Activated effector memory CD4-positive, alpha-beta T cell treated with anti-CD3 and anti-CD28 coated beads, Interleukin-2, amount 50 U/mL, for 16 hours (primary cell): ENCODE data around the gene AGBL4.

Source experiments
- DNase-seq: peaks from one replicate; pipeline ENCODE4 v3.0.0-alpha.2; 2020

AGBL4 gene

GRCh38 chr1:48616710-48617109, 1407.0 kb downstream of the AGBL4 start:
- DNase-seq = no peak

DNA sequence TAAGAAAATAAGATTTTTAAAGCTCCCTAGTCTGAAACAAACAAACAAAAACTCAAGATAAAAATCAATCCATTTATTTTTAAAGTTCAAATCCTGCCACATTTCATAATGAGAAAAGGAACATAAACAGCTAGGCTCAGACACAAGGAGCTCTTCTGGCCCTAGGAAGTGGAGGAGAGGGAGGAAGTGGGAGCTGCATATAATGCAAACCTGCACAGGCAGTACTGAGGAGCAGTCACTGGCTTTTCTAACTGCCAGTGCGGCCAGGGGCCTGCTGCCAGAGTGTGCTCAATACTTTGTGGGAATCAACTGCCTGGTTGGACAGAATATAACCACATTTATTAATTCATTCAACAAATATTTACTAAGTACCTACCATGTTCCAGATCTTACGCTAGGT, 1411.9 kb downstream of the AGBL4 start:
- no peak for DNase-seq

GRCh38 chr1:48610628-48611542, 1412.9 kb downstream of the AGBL4 start:
- no peak for DNase-seq

DNA sequence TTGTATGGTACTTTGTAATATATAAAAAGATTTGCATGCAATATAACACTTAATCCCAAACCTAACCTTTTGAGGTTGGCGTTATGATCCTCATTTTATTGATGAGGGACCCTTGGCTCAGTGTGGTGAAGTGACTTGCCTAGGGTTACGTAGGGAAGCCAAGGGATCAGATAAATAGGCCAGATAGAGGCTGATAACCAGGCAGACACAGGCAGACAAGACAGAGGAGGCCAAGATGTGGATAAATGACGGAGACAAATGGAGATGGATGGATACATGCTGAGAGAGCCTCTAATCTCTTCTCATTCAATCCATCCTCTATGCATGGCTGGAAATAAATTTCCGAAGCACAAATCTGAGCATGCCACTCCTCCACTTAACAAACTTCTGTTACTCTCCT, 1414.9 kb downstream of the AGBL4 start:
- DNase-seq = no peak

- no peak for DNase-seq
Observed at GRCh38 chr1:48603222-48603621, 1420.5 kb downstream of the AGBL4 start.

DNA sequence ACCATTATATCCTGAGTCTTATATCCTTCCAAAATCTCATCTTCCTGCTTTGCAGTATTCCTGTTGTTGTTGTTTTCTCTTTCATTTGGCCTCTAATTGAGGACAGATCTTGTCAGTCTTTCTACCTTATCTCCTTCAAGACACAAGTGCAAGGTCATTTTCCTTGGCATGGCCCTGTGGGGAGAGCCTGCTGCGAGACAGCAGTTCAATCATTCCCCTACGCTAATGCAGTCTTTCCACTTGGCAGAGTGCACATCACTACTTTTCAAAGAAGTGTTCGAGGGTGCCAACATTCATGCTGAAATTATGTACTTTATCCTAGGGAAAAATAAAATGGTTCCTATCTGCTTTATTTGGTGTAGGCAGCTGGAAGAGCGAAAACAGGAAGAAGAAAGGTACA, 1421.4 kb downstream of the AGBL4 start:
- no peak for DNase-seq

- no peak for DNase-seq
Observed at GRCh38 chr1:48600182-48600581, 1423.6 kb downstream of the AGBL4 start.

GRCh38 chr1:48597663-48598062, 1426.1 kb downstream of the AGBL4 start:
- DNase-seq = no peak

DNA sequence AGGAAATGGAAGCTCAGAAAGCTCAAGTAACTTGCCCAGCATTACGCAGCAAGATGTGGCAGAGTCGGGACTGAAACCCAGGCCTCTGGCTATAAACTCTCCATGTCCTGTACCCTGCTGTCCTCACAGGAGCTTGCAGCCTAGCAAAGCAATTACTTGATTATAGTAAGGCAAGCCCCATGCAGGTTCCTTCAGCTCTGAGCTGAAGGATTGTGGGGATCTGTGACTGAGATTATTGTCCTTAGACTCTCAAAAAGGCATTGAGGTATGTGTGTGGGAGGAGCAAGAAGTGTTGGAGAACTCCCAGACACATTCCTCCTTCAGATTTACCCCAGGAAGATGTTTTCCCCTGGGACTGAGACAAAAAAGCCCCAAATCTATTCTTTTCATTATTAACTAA, 1427.7 kb downstream of the AGBL4 start:
- DNase-seq = no peak

DNA sequence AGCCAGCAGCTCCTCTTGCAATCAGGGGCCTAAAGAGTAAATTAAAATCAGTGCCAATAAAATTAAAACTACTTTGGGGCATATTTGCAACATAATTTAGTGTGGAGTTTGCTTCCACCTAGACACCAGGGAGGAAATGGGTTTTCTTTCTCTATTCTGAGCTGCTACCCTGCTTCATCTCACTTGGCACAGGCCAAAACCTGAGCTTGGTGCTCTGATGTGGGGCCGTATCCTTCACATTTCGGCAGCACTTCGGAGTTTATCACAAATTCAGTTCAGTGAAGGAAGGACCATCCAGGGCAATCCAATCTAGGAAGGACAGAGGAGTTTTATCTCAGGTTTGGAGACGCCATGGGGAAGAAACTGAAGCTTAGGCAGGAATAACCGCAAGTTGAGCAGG, 1428.1 kb downstream of the AGBL4 start:
- no peak for DNase-seq

DNA sequence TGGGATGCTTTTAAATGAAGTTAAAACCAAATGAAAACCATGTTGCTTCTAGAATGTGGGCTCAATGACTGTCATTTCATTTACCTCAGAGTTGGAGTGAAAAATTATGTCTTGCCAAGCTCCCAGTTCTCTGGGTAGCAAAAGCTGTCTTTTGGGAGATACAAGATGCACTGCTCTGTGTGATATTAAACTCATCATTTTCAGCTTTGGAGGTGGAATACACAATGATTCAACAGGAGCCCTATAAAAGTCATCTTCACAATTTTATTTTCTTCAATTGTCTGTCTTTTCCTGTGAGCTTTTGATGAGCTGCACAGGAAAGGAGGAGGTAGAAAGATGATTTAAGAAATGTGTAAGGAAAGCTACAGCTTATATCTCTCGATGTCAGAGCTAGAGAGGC, 1431.4 kb downstream of the AGBL4 start:
- DNase-seq = no peak

DNA sequence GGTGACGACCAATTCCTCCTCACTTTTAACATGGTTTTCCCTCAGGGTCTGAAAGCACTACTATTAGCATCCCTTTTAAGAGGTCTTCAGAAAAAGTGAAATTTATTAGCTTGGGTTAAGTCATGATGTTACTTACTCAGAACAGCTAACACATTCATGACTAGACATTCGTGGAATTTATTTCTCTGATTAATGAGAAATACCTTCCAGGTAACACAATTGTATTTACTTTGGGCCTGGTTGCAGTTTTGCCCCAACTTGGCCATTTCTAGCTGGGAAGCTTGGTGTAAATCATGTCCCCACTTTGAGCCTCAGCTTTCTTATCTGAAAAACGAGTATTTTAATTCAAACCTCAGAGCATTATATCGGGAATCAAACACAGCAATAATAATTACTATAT, 1432.6 kb downstream of the AGBL4 start:
- no peak for DNase-seq

DNA sequence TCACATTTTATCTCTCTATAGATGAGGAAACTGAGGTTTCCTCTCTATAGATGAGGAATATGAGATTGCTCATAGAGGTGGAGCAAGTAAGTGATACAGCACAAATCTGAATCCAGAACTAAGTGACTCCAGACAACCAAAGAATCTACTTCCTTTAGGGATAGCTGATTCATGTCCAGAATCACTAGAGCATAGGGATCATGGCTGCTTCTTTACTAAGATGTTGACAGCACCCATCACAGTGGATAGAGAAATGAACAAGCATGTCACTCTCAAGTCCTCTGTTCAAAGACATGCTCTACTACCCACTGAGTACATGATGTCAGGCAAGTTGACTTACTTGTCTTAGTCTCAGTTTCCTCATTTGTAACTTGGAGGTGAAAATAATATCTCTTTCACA, 1435.7 kb downstream of the AGBL4 start:
- DNase-seq = no peak

DNA sequence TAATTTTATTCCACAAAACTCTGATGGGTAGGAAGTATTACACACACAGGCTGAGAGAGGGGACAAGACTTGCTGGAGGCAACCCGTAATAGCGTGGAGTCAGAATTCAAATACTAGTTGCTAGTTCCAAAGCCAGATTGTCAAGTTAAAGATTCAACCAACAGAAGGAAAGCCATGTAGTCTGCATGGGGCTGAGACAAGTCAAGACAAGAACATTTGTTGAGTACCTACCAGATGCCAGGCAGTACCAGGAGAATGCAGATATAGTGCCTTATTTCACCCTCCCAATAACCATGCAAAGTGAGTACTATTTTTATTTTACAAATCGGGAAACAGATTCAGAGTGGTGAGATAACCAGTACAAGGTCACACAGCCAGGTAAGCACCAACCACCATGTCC, 1441.3 kb downstream of the AGBL4 start:
- no peak for DNase-seq

GRCh38 chr1:48581270-48581669, 1442.5 kb downstream of the AGBL4 start:
- DNase-seq = no peak

DNA sequence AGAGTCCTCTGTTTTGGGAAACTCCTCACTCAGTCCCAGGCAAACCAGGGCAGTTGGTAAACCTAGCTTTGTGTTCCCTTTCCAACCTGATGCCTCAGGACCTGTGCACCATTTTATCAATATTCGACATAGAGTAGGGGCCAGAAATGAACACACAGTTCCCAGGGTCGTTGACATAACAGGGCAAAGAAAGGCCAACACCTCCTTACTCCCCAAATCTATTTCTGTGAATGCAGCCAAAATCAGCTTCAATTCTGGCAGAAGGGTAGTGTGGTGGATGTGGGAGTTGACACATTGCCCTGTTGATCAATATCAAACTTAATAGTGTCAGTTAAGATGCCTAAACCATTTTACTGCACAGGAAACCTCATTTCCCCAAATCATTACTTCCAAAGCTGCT, 1447.2 kb downstream of the AGBL4 start:
- DNase-seq = no peak

DNA sequence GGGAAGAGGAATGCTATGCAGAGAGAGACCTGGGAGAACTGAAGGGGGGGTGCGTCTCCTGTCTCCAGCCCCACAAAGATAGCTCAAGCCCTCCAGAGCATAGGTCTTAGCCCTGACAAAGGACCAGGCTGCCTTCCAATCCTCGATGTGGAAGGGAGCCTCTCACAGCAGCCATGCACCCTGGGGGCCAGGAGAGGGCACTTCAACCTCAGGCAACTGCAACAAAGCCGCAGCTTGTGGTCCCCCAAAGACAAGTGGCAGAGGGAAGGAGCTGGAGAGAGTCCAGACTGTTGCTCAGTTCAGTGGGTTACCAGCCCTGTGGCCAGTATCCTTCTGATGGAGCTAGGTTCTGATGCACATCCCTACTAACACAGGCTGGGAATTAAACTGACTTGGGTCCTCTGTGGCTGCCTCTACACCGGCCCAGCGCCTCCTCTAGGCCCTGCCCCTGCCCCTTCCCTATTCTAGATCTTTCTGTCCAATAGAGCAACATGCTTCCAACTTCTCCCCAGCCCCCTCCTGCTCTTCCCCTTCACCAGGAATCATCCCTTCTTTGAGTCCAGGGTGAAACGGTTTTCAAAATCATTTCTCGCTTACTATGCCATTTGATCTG, 1451.0 kb downstream of the AGBL4 start:
- DNase-seq = no peak

- DNase-seq = no peak
Observed at GRCh38 chr1:48572134-48572533, 1451.6 kb downstream of the AGBL4 start.

DNA sequence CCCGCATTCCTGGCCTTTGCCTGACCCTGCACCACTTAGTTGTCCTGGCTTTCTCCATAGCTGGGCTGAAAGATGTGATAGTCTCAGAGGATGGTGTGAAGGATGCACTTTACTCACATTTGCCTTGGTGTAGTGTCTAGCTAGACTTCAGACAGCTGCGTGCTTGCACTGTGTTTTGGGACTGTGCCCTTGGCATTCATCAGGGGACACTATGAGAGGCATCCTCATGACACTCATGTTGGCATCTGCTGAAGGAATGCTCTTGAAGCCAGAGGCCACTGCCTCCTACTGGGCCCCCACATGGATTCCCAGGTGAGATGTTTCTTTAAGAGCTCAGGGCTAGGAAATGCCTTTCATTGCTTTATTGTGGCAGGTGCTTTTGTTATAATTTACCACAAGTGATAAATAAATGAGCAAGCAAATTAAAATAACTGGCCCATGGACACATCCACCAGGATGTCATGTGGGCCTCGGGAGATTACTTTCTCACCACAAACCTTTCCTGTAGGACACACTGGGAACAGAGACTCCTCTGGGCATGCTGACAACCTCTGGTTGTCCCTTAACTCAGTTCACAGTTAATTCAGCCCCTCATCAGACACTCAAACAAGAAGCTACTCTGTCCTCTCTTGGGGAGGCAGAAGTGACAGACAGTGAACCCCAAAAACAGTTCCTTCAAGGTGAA, 1452.3 kb downstream of the AGBL4 start:
- no peak for DNase-seq

GRCh38 chr1:48570568-48570967, 1453.2 kb downstream of the AGBL4 start:
- no peak for DNase-seq

- no peak for DNase-seq
Observed at GRCh38 chr1:48568501-48568900, 1455.3 kb downstream of the AGBL4 start.

- no peak for DNase-seq
Observed at GRCh38 chr1:48566492-48566891, 1457.3 kb downstream of the AGBL4 start.

GRCh38 chr1:48563021-48563420, 1460.7 kb downstream of the AGBL4 start:
- DNase-seq = no peak

DNA sequence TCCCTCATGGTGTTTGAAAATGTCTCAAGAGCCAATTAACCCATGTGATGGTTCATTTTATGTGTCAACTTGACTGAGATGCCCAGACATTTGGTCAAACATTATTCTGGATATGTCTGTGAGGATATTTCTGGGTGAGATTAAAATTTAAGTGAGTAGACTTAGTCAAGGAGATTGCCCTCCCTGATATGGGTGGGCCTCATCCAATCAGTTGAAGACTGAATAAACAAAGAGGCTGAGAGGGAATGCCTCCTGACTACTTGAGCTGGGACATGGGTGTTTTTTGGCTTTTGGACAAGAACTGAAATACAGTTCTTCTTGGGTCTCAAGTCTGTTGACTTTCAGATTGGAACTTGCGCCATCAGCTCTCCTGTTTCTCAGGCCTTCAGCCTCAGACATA, 1462.3 kb downstream of the AGBL4 start:
- no peak for DNase-seq
